OCI-LY3 (cell line): ENCODE measurements around the gene OBSCN.

Source experiments
- H2AFZ ChIP-seq: fragments of 200-600, 300-600 bp; shearing (Covaris generic); 2 replicates; pipeline ENCODE4 v1.6.0; 2014; ENCODE audit warnings: antibody characterized with exemption, low read depth, low read length
- H3K27ac ChIP-seq: fragments of 200-600, 300-600 bp; sonication (generic); 2 replicates; pipeline ENCODE4 v1.5.1; 2014; ENCODE audit warnings: mild to moderate bottlenecking, low read length, moderate library complexity, mixed read lengths
- H3K27me3 ChIP-seq: fragments of 200-600, 300-600 bp; sonication (generic); 2 replicates; pipeline ENCODE4 v1.6.1; 2014; ENCODE audit warnings: low read depth, low read length, mixed read lengths
- H3K36me3 ChIP-seq: fragments of 200-600, 300-600 bp; sonication (generic); replicated peaks from 2 replicates; pipeline ENCODE3; 2014; ENCODE audit warnings: low read depth, low read length, mixed read lengths
- H3K4me1 ChIP-seq: fragments of 300-600, 200-600 bp; sonication (generic); 2 replicates; pipeline ENCODE4 v1.6.1; 2014; ENCODE audit warnings: low read length, mixed read lengths
- H3K4me2 ChIP-seq: fragments of 200-600, 300-600 bp; sonication (generic); 2 replicates; pipeline ENCODE4 v1.6.1; 2014; ENCODE audit warnings: low read length, mixed read lengths
- H3K4me3 ChIP-seq: fragments of 300-600, 200-600 bp; sonication (generic); 2 replicates; pipeline ENCODE4 v1.5.1; 2014; ENCODE audit warnings: antibody characterized with exemption, mild to moderate bottlenecking, low read length, moderate library complexity
- H3K79me2 ChIP-seq: fragments of 300-600, 200-600 bp; shearing (Covaris generic); 2 replicates; pipeline ENCODE4 v1.6.1; 2014; ENCODE audit warnings: mild to moderate bottlenecking, low read length, mixed read lengths
- H3K9ac ChIP-seq: fragments of 300-600, 200-600 bp; shearing (Covaris generic); 2 replicates; pipeline ENCODE4 v1.6.0; 2014; ENCODE audit warnings: mild to moderate bottlenecking, low read length, moderate library complexity
- H3K9me3 ChIP-seq: fragments of 200-600, 300-600 bp; shearing (Covaris generic); 2 replicates; pipeline ENCODE4 v1.6.1; 2014; ENCODE audit warnings: low read length, mixed read lengths; ENCODE audit not compliant: insufficient read depth
- H4K20me1 ChIP-seq: fragments of 200-600, 300-600 bp; sonication (generic); 2 replicates; pipeline ENCODE4 v1.6.1; 2016; ENCODE audit warnings: low read length, mixed read lengths; ENCODE audit not compliant: insufficient read depth
- EZH2phosphoT487 ChIP-seq: fragments of 200-600 bp; shearing (Covaris generic); IDR thresholded peaks from 2 replicates; pipeline ENCODE4 v1.6.1; 2018; ENCODE audit warnings: antibody characterized with exemption, mixed run types, low read depth
- TF ChIP-seq, protein P1 (sequence below): fragments of 200-600, 300-600 bp; sonication (generic); IDR thresholded peaks from 2 replicates; pipeline ENCODE4 v1.5.1; 2014; ENCODE audit warnings: antibody characterized with exemption, low read length, low read depth

The OBSCN gene

DNA sequence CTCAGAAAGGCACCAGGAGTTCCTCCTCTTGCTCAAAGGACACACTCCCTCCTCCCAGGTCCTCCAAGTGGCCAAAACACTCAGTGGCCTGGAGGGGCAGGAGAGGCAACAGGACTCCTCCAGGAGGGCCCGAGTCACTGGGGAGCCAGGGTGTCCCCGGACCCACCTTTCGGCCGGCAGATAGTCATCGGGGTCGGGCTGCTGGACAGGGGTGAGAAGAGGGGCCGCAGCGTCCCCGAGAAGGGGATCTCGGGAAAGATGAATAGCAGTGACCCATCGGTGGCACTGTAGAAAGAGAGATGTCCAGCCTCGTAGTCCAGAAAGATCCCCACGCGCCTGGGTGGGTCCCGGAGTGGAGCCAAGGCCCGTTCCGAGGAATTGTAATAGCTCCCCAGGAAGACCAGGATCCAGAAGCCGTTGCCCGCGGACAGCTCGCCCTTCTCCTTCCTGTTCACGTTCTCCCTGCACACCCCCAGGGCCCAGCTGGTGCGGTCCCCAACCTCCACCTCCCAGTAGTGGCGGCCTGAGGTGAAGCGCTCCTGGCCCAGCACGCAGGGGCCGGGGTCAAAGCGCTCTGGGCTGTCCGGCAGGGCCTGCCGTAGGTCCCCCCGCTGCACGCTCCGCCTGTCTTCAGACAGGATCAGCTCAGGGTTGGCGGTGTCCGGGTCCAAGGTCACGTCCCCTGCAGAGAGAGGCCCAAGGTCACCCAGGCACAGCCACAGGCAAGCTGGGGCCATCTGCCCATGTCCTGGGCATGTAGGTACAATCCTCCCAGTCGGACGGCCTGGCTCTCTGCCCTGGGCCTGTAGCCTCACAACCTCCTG lies 186.9 kb downstream of the OBSCN start:
- Histone ChIP-seq H3K9me3 (no peaks in the 10 kb centered on the region), H3K27ac (no peak overlapping the region), H3K4me1 (no peaks in the 10 kb centered on the region), H3K9ac (no peak overlapping the region), H3K4me3 (no peak overlapping the region), H3K27me3 (no peaks in the 10 kb centered on the region), H2AFZ (no peak overlapping the region), H4K20me1 (peaks cover 12% of the 10 kb centered on the region), H3K36me3 (peaks cover 35% of the 10 kb centered on the region), H3K79me2 (peaks cover 9% of the 10 kb centered on the region; the same call in 1 of the 2 replicates), H3K4me2 (no peak overlapping the region)
- TF ChIP-seq EZH2phosphoT487 = no peak

DNA sequence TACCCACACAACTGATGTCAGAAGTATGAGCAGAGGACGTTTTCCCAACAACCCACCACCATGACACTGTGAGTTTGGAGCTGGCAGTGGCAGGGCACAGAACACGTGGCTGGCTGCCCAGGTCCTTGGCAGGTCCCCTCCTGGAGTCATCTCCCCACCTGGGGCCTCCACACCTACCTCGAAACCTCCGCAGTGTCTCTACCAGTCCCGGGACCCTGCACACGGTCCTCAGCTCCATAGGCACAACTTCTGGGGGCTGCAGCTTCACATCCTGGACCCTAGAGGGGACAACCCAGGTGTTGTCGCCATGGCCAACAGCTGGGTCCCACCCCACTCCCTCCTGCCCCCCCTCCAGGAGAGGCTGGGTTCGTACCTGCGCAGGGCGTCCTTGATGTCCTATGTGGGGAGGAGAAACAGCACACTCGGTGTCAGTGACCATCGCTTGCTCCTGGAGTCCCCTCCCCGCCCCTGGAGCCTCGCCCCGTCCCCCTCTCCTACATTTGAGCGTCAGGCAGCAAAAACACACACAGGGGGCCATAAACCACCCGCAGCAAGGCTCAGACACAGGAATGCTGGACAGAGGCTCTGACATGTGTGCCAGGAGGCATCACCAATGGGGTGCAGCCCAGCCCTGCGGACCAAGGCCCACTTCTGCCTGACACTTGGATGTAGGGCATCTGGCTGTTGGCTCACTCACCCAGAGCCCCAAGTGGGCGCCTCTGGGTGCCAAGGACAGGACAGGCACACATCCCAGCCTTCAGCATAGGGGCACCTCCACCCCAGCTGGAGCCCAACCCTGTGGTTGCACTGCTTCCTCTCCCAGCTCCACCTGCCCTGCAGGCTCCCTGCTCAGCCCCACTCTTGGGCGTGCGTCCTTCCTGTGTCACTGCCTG lies 189.2 kb downstream of the OBSCN start:
- no peak overlapping the region for H3K4me3 ChIP-seq
- no peaks in the 10 kb centered on the region for H3K4me1 ChIP-seq
- H3K9ac ChIP-seq = no peak overlapping the region
- TF ChIP-seq, protein P1, sequence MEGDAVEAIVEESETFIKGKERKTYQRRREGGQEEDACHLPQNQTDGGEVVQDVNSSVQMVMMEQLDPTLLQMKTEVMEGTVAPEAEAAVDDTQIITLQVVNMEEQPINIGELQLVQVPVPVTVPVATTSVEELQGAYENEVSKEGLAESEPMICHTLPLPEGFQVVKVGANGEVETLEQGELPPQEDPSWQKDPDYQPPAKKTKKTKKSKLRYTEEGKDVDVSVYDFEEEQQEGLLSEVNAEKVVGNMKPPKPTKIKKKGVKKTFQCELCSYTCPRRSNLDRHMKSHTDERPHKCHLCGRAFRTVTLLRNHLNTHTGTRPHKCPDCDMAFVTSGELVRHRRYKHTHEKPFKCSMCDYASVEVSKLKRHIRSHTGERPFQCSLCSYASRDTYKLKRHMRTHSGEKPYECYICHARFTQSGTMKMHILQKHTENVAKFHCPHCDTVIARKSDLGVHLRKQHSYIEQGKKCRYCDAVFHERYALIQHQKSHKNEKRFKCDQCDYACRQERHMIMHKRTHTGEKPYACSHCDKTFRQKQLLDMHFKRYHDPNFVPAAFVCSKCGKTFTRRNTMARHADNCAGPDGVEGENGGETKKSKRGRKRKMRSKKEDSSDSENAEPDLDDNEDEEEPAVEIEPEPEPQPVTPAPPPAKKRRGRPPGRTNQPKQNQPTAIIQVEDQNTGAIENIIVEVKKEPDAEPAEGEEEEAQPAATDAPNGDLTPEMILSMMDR = no peak
- TF ChIP-seq EZH2phosphoT487 = no peak
- H3K36me3 ChIP-seq = peaks cover 55% of the 10 kb centered on the region
- no peaks in the 10 kb centered on the region for H3K27me3 ChIP-seq
- no peak overlapping the region for H3K27ac ChIP-seq
- no peak overlapping the region for H2AFZ ChIP-seq
- H4K20me1 ChIP-seq = peaks cover 17% of the 10 kb centered on the region
- no peaks in the 10 kb centered on the region for H3K9me3 ChIP-seq
- H3K4me2 ChIP-seq = no peak overlapping the region
- H3K79me2 ChIP-seq = peaks cover 31% of the 10 kb centered on the region

DNA sequence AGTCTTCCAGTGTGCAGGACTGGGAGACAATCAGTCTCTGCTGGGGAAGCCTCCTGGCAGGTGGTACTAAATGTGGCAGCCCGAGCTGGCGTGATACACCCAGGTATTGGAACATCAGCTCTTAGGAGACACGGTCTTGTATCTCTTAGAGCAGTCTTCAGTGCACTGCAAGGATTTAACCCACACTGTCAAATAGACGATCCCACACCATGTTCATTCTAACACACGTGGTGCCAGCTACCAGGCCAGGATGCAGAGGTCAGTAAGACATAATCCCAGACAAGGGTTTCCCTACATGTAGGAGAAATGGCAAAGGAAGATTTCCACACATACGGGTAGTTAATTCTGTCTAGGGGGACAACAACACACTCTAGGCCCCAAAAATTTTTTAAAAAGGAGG lies 190.1 kb downstream of the OBSCN start:
- TF ChIP-seq, protein P1 = no peak
- no peak for TF ChIP-seq EZH2phosphoT487
- Histone ChIP-seq H4K20me1 (peaks cover 26% of the 10 kb centered on the region), H3K4me3 (no peak overlapping the region), H3K4me1 (no peaks in the 10 kb centered on the region), H3K27ac (no peak overlapping the region), H3K9me3 (no peaks in the 10 kb centered on the region), H3K9ac (no peak overlapping the region), H3K36me3 (peaks cover 56% of the 10 kb centered on the region), H3K27me3 (no peaks in the 10 kb centered on the region), H2AFZ (no peak overlapping the region), H3K79me2 (peaks cover 40% of the 10 kb centered on the region), H3K4me2 (no peak overlapping the region)

GRCh38 chr1:228398741-228399461 lies 191.1 kb downstream of the OBSCN start:
- H3K9ac ChIP-seq = no peak overlapping the region
- H3K79me2 ChIP-seq = peaks cover 50% of the 10 kb centered on the region
- no peak overlapping the region for H2AFZ ChIP-seq
- no peaks in the 10 kb centered on the region for H3K9me3 ChIP-seq
- no peaks in the 10 kb centered on the region for H3K27me3 ChIP-seq
- no peaks in the 10 kb centered on the region for H3K4me1 ChIP-seq
- no peak overlapping the region for H3K27ac ChIP-seq
- TF ChIP-seq EZH2phosphoT487 = no peak
- TF ChIP-seq, protein P1 = no peak
- peaks cover 63% of the 10 kb centered on the region for H3K36me3 ChIP-seq
- H3K4me3 ChIP-seq = no peak overlapping the region
- peaks cover 33% of the 10 kb centered on the region for H4K20me1 ChIP-seq
- no peak overlapping the region for H3K4me2 ChIP-seq
